Left lung (tissue), 10 donors: ENCODE results near the gene ALK. TPM values are rescaled to one million over a fixed set of nuclear protein-coding genes. Genes with fewer than 3 reads are reported as not detected.

Source experiments
- ATAC-seq: fragments of 200-7000 bp; cut with Tn5 transposase; one replicate; pipeline ENCODE4 v1.9.1; 2020; ENCODE audit warnings: moderate library complexity
- DNase-seq, 4 donors: peaks; one replicate each; pipeline ENCODE4 v3.0.0-alpha.2; 2013 to 2020
- H3K27ac ChIP-seq, 2 donors: fragments of 200-600 bp; sonication (generic) in 1 of 2; one replicate each; pipeline versions ENCODE4 v1.5.0 to v1.8.0; 2020 to 2021
- H3K27me3 ChIP-seq, 2 donors: fragments of 200-600 bp; sonication (generic) in 1 of 2; one replicate each; pipeline versions ENCODE4 v1.5.0 to v1.8.0; 2020 to 2021
- H3K36me3 ChIP-seq, 2 donors: fragments of 200-600 bp; sonication (generic) in 1 of 2; one replicate each; pipeline versions ENCODE4 v1.5.0 to v1.8.0; 2020 to 2021
- H3K4me1 ChIP-seq, 2 donors: fragments of 200-600 bp; one replicate each; pipeline ENCODE4 v1.8.0; 2021
- H3K4me3 ChIP-seq, 2 donors: fragments of 200-600 bp; sonication (generic) in 1 of 2; one replicate each; pipeline versions ENCODE4 v1.5.0 to v1.8.0; 2020 to 2021; ENCODE audit warnings: mild to moderate bottlenecking in 1 of 2
- H3K9me3 ChIP-seq, 2 donors: fragments of 200-600 bp; sonication (generic) in 1 of 2; one replicate each; pipeline versions ENCODE4 v1.5.0 to v1.8.0; 2020 to 2021
- CTCF ChIP-seq, 2 donors: fragments of 200-600 bp; sonication (generic) in 1 of 2; IDR thresholded peaks; one replicate each; pipeline versions ENCODE4 v1.5.0 to v1.8.0; 2021; ENCODE audit warnings: antibody characterized with exemption in 2 of 2
- intact Hi-C, 2 donors: fragments of 100-400 bp; cut with DNase I; formaldehyde crosslinking; loops; one replicate each; pipeline versions ENCODE4 v1.11.2 to v1.14.2; 2022
- polyA plus RNA-seq, 6 donors: library from polyadenylated mRNA; unstranded; fragments of 120-200 nt; gene quantifications; one replicate each; pipeline ENCODE4 v1.2.1, GENCODE V29; 2013; ENCODE audit not compliant: insufficient read length in 6 of 6
- total RNA-seq, 2 donors: library from RNA; stranded (reverse); fragmentation: NEBNext Ultra II Directional; extraction: Animal tissue kit (Norgen Biotek cat#: 25700); gene quantifications; one replicate each; pipeline ENCODE4 v1.2.1, GENCODE V29; 2021
- donor health status: DM: no; HTN: yes; CAD: no.
- donor health status: DM: no; HTN: no; CAD: no.

The ALK gene
- total and polyA plus RNA-seq, 8 donors, result 0.06 to 0.70 (median 0.12) TPM; not detected in 2

GRCh38 chr2:29916571-29916970, 4.8 kb downstream of the ALK start:
- H3K27me3 ChIP-seq, result peaks cover 33 to 65% of the 10 kb centered on the region in 2 donors
- intact Hi-C loops, result no loop called here
- no peak overlapping the region for H3K27ac ChIP-seq
- peaks cover 14 to 17% of the 10 kb centered on the region in 2 donors for H3K4me1 ChIP-seq
- ATAC-seq (no peak), DNase-seq (no peak)
- TF ChIP-seq CTCF (IDR thresholded peaks at IDR 0.05), result no peak
- no peak overlapping the region for H3K4me3 ChIP-seq
- H3K9me3 ChIP-seq, result no peaks in the 10 kb centered on the region
- no peaks in the 10 kb centered on the region for H3K36me3 ChIP-seq

- Histone ChIP-seq H3K4me1 (no peaks in the 10 kb centered on the region), H3K9me3 (peaks cover 0 to 5% of the 10 kb centered on the region in 2 donors), H3K27me3 (peaks cover 0 to 11% of the 10 kb centered on the region in 2 donors), H3K27ac (no peak overlapping the region), H3K4me3 (no peak overlapping the region), H3K36me3 (no peaks in the 10 kb centered on the region)
- DNase-seq (no peak), ATAC-seq (no peak)
- intact Hi-C loops, result no loop called here
- no peak for TF ChIP-seq CTCF (IDR thresholded peaks at IDR 0.05)
Observed at GRCh38 chr2:29910960-29911359, 10.4 kb downstream of the ALK start.

- TF ChIP-seq CTCF (IDR thresholded peaks at IDR 0.05), result no peak
- no peak for ATAC-seq
- DNase-seq, result no peak
- Histone ChIP-seq H3K4me3 (no peak overlapping the region), H3K4me1 (no peaks in the 10 kb centered on the region), H3K27ac (no peak overlapping the region), H3K9me3 (peaks cover 0 to 5% of the 10 kb centered on the region in 2 donors), H3K36me3 (no peaks in the 10 kb centered on the region), H3K27me3 (peaks cover 0 to 11% of the 10 kb centered on the region in 2 donors)
- intact Hi-C loops, result no loop called here
Observed at GRCh38 chr2:29910465-29910864, 10.9 kb downstream of the ALK start.

- Histone ChIP-seq H3K4me3 (no peak overlapping the region), H3K27me3 (peaks cover 0 to 29% of the 10 kb centered on the region in 2 donors), H3K27ac (no peak overlapping the region), H3K4me1 (no peaks in the 10 kb centered on the region), H3K9me3 (no peaks in the 10 kb centered on the region), H3K36me3 (no peaks in the 10 kb centered on the region)
- DNase-seq (no peak), ATAC-seq (no peak)
- no peak for TF ChIP-seq CTCF (IDR thresholded peaks at IDR 0.05)
- intact Hi-C loops, result no loop called here
Observed at GRCh38 chr2:29902356-29902755, 19.0 kb downstream of the ALK start.

GRCh38 chr2:29900971-29901633, 20.3 kb downstream of the ALK start:
- Histone ChIP-seq H3K9me3 (no peaks in the 10 kb centered on the region), H3K36me3 (no peaks in the 10 kb centered on the region), H3K27ac (no peak overlapping the region), H3K4me3 (no peak overlapping the region), H3K27me3 (peaks cover 0 to 38% of the 10 kb centered on the region in 2 donors), H3K4me1 (no peaks in the 10 kb centered on the region)
- no peak for ATAC-seq
- no peak for TF ChIP-seq CTCF (IDR thresholded peaks at IDR 0.05)
- DNase-seq, result no peak
- intact Hi-C loops, result no loop called here
